ENCODE measurements around the gene RGS7. TPM values are rescaled to one million over a fixed set of nuclear protein-coding genes. Genes with fewer than 3 reads are reported as not detected.

Gene RGS7
- total RNA-seq, 1 experiment from 2014 or later, result 1.5 TPM

DNA sequence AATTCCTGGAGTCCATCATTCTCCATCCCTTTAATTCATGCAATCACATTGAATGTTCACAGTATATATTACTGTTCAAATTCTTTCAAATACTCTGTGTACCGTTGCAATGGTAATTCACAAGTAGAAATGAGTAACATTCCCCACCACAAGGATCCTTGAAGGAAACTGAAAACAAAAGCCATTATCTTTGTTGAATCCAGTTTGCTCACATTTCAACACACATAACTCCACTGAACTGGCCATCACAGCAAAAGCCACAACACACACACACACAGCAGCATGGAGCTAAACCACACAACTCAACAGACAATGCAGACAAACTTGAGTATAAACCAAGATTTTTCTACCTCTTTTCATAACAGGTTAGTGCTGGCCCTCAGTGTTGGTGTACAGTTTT is 556.7 kb downstream of the RGS7 start:
- TF ChIP-seq, protein P1, sequence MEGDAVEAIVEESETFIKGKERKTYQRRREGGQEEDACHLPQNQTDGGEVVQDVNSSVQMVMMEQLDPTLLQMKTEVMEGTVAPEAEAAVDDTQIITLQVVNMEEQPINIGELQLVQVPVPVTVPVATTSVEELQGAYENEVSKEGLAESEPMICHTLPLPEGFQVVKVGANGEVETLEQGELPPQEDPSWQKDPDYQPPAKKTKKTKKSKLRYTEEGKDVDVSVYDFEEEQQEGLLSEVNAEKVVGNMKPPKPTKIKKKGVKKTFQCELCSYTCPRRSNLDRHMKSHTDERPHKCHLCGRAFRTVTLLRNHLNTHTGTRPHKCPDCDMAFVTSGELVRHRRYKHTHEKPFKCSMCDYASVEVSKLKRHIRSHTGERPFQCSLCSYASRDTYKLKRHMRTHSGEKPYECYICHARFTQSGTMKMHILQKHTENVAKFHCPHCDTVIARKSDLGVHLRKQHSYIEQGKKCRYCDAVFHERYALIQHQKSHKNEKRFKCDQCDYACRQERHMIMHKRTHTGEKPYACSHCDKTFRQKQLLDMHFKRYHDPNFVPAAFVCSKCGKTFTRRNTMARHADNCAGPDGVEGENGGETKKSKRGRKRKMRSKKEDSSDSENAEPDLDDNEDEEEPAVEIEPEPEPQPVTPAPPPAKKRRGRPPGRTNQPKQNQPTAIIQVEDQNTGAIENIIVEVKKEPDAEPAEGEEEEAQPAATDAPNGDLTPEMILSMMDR (conservative IDR thresholded peaks at IDR 0.05), result no peak
- Histone ChIP-seq H2BK5ac (ENCODE audit: insufficient read length, low read length) (no peak overlapping the region), H3K23ac (ENCODE audit: insufficient read length, low read depth, low read length) (no peak overlapping the region), H2BK12ac (ENCODE audit: insufficient read length, low read depth, low read length) (no peak overlapping the region), H3K27ac (ENCODE audit: insufficient read length, low read depth, low read length) (no peak overlapping the region), H2BK120ac (ENCODE audit: low read depth, low read length, poor library complexity, severe bottlenecking) (no peak overlapping the region), H3K9ac (ENCODE audit: extremely low read depth, insufficient read length, low read length) (no peak overlapping the region), H4K20me1 (ENCODE audit: control insufficient read depth, insufficient read depth, insufficient read length) (no peaks in the 10 kb centered on the region), H3K14ac (ENCODE audit: insufficient read depth, low read length) (no peak overlapping the region), H3K4me2 (ENCODE audit: insufficient read depth, insufficient read length, low read length) (no peak overlapping the region), H4K91ac (ENCODE audit: insufficient read length, low read depth, low read length) (no peak overlapping the region), H2AK5ac (ENCODE audit: insufficient read length, low read length) (no peak overlapping the region), H2BK20ac (ENCODE audit: low read depth, low read length, poor library complexity, severe bottlenecking) (no peak overlapping the region), H3K4ac (ENCODE audit: low read depth, low read length) (no peak overlapping the region), H2BK15ac (ENCODE audit: low read depth, low read length) (no peak overlapping the region), H3T11ph (ENCODE audit: low read length) (no peak overlapping the region), H3K79me1 (ENCODE audit: insufficient read depth, low read depth, low read length, poor library complexity, severe bottlenecking) (no peaks in the 10 kb centered on the region), H3K4me1 (ENCODE audit: insufficient read depth, low read length) (no peaks in the 10 kb centered on the region), H3K9me3 (ENCODE audit: control insufficient read depth, low read depth, low read length) (no peaks in the 10 kb centered on the region), H3K79me2 (ENCODE audit: insufficient read depth, low read length) (no peaks in the 10 kb centered on the region), H2AFZ (ENCODE audit: low read length) (no peak overlapping the region), H3K27me3 (ENCODE audit: insufficient read depth, low read length) (no peaks in the 10 kb centered on the region), H3K23me2 (ENCODE audit: insufficient read length, low read depth, low read length, poor library complexity, severe bottlenecking) (no peaks in the 10 kb centered on the region), H4K8ac (replicated peaks; ENCODE audit: insufficient read length, low read depth, low read length) (no peak overlapping the region), H3K56ac (ENCODE audit: insufficient read length, low read depth, low read length) (no peak overlapping the region), H4K5ac (ENCODE audit: insufficient read length, low read depth, low read length) (no peak overlapping the region), H3K18ac (ENCODE audit: insufficient read length, low read depth, low read length) (no peak overlapping the region)
- DNase-seq, result no peak
- H3K4me1 Mint-ChIP-seq, result no peaks in the 10 kb centered on the region
- peak overlapping the region in 1 of 3 experiments; percentile 88; a peak in 1 of 7 replicates for H3K27ac Mint-ChIP-seq
- no peaks in the 10 kb centered on the region for H3K9me3 Mint-ChIP-seq
- no peaks in the 10 kb centered on the region for H3K27me3 Mint-ChIP-seq (ENCODE audit: low read depth)
- no CpG with 5 or more reads among the region's 1 CpG for WGBS (ENCODE audit: extremely low coverage, insufficient read length, low lambda C conversion rate)
- H3K4me3 Mint-ChIP-seq, result no peak overlapping the region
- no peaks in the 10 kb centered on the region for H3K36me3 Mint-ChIP-seq (ENCODE audit: insufficient read depth in 1 of 3, low read depth in 3 of 3)
